Measurements from ENCODE around the gene SEMA6B. TPM values are rescaled to one million over a fixed set of nuclear protein-coding genes. Genes with fewer than 3 reads are reported as not detected.

Gene SEMA6B
- total and polyA plus RNA-seq, 3 donors from 2014 or later, result 3.5 to 5.0 (median 4.2) TPM

DNA sequence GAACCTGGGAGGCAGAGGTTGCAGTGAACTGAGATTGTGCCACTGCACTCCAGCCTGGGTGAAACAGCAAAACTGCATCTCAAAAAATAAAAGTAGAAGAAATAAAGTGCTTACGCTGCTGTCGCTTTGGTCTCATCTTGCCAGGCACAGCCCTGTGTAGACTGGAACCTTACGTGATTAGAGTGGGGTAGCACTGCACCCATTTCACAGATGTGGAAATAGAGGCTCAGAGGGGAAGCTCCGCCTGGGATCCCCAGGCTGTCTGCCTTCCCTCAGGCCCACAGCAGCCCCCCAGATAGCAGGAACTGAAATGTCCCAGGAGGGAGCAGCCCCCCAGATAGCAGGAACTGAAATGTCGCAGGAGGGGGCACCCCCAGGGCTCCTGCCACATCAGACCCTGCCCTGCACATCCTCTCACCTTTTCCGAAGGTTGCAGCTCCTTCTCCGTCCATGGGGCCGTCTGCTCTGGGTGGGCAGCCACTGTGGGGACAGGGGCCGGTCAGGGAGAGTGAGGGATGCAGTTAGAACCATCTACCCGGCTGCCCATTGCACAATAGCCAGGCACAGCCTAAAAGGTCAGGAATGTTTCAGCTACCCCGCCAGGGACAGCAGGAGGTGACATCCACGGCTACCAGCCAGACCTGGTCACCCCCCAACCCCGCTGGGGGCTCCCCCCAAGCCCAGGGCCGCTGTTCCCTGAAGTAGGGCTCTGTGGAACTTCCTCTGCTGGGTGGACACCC, 43.1 kb downstream of the SEMA6B start:
- Histone ChIP-seq H3K4me3 (no peak overlapping the region), H3K27me3 (no peaks in the 10 kb centered on the region), H3K36me3 (ENCODE audit: low read depth, missing control alignments) (no peaks in the 10 kb centered on the region), H3K4me1 (peaks cover 10% of the 10 kb centered on the region), H3K9me3 (no peaks in the 10 kb centered on the region), H3K27ac (no peak overlapping the region)
- WGBS, 2 donors, result 82% methylated on average over 10 to 14 of the region's 14 CpGs
- TF ChIP-seq POLR2A (IDR thresholded peaks at IDR 0.05), result no peak
- TF ChIP-seq, protein P1, sequence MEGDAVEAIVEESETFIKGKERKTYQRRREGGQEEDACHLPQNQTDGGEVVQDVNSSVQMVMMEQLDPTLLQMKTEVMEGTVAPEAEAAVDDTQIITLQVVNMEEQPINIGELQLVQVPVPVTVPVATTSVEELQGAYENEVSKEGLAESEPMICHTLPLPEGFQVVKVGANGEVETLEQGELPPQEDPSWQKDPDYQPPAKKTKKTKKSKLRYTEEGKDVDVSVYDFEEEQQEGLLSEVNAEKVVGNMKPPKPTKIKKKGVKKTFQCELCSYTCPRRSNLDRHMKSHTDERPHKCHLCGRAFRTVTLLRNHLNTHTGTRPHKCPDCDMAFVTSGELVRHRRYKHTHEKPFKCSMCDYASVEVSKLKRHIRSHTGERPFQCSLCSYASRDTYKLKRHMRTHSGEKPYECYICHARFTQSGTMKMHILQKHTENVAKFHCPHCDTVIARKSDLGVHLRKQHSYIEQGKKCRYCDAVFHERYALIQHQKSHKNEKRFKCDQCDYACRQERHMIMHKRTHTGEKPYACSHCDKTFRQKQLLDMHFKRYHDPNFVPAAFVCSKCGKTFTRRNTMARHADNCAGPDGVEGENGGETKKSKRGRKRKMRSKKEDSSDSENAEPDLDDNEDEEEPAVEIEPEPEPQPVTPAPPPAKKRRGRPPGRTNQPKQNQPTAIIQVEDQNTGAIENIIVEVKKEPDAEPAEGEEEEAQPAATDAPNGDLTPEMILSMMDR (IDR thresholded peaks at IDR 0.05), result no peak
- intact Hi-C loops (cut with DNase I; ENCODE audit: low total_unique reads), result no loop called here
- DNase-seq, result no peak

DNA sequence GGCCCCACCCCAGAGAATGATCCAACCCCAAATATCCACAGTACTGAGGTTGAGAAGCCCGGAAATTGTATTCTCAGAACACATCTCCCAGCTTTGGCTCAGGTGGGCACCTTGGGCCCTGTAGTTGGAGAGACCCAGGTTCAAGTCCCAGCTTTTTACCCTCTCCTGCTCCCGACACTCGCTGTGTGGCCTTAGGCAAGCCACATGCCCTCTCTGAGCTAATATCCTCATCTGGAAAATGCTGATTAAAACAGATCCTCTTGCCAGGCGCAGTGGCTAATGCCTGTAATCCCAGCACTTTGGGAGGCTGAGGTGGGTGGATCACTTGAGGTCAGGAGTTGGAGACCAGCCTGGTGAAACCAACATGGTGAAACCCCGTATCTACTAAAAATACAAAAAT, 43.8 kb downstream of the SEMA6B start:
- no peak overlapping the region for H3K4me3 ChIP-seq
- H3K4me1 ChIP-seq, result peaks cover 10% of the 10 kb centered on the region
- no peaks in the 10 kb centered on the region for H3K36me3 ChIP-seq (ENCODE audit: low read depth, missing control alignments)
- H3K9me3 ChIP-seq, result no peaks in the 10 kb centered on the region
- intact Hi-C loops (cut with DNase I; ENCODE audit: low total_unique reads), result no loop called here
- H3K27me3 ChIP-seq, result no peaks in the 10 kb centered on the region
- no peak overlapping the region for H3K27ac ChIP-seq
- TF ChIP-seq POLR2A (IDR thresholded peaks at IDR 0.05), result no peak
- TF ChIP-seq, protein P1 (IDR thresholded peaks at IDR 0.05), result no peak
- WGBS, 2 donors, result 88 to 96% methylated on average over 4 to 5 of the region's 5 CpGs
- no peak for DNase-seq

DNA sequence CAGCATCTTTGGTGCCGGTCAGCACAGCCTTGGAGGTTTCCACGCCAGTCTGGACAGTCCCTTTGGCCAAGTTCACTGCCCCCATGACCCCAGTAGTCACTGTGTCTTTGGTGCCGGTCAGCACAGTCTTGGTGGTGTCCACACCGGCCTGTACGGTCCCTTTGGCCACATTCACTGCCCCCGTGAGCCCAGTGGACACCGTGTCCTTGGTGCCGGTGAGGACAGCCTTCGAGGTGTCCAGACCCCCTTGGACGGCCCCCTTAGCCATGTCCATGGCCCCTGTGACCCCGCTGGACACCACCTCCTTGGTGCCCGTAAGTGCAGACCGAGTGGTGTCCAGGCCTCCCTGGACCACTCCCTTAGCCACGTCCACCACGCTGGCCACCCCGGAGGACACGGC, 46.2 kb downstream of the SEMA6B start:
- TF ChIP-seq, protein P1 (IDR thresholded peaks at IDR 0.05), result no peak
- TF ChIP-seq POLR2A (IDR thresholded peaks at IDR 0.05), result no peak
- Histone ChIP-seq H3K27me3 (no peaks in the 10 kb centered on the region), H3K4me3 (no peak overlapping the region), H3K4me1 (peaks cover 3% of the 10 kb centered on the region), H3K9me3 (no peaks in the 10 kb centered on the region), H3K36me3 (ENCODE audit: low read depth, missing control alignments) (no peaks in the 10 kb centered on the region), H3K27ac (no peak overlapping the region)
- DNase-seq, result no peak
- intact Hi-C loops (cut with DNase I; ENCODE audit: low total_unique reads), result no loop called here
- WGBS, 2 donors, result 85 to 90% methylated on average over 2 to 14 of the region's 17 CpGs

DNA sequence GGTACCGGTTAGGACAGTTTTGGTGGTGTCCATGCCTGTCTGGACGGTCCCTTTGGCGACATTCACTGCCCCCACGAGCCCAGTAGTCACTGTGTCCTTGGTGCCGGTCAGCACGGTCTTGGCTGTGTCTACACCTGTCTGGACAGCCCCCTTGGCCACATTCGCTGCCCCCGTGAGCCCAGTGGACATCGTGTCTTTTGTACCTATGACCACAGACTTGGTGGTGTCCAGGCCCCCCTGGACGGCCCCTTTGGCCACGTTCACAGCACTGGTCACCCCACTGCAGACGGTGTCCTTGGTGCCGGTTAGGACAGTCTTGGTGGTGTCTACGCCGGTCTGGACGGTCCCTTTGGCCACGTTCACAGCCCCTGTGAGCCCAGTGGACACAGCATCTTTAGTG, 47.4 kb downstream of the SEMA6B start:
- 83 to 93% methylated on average over 12 to 17 of the region's 17 CpGs for WGBS, 2 donors
- Histone ChIP-seq H3K4me3 (no peak overlapping the region), H3K4me1 (peaks cover 6% of the 10 kb centered on the region), H3K27me3 (no peaks in the 10 kb centered on the region), H3K9me3 (no peaks in the 10 kb centered on the region), H3K36me3 (ENCODE audit: low read depth, missing control alignments) (no peaks in the 10 kb centered on the region), H3K27ac (no peak overlapping the region)
- no peak for DNase-seq
- TF ChIP-seq, protein P1 (IDR thresholded peaks at IDR 0.05), result no peak
- intact Hi-C loops (cut with DNase I; ENCODE audit: low total_unique reads), result no loop called here
